K562 (cell line): ENCODE measurements around the gene NKAIN4. TPM values are rescaled to one million over a fixed set of nuclear protein-coding genes. Genes with fewer than 3 reads are reported as not detected.

Experiments used
- CCNT2 ChIP-seq: IDR thresholded peaks from 2 replicates; pipeline ENCODE4 v1.6.1; 2011; ENCODE audit warnings: borderline replicate concordance, low read depth, mild to moderate bottlenecking, moderate library complexity, mixed read lengths, low read length; ENCODE audit not compliant: insufficient read length; ENCODE audit errors: extremely low read depth
- DLX4 ChIP-seq: fragments of 250-450 bp; sonication (Bioruptor Pico); IDR thresholded peaks from 2 replicates; pipeline ENCODE4 v1.6.1; 2021; ENCODE audit warnings: mild to moderate bottlenecking
- ETV6 ChIP-seq, 3 experiments: fragments of 150-350 bp in 1 of 3; sonication (generic) in 1 of 3; formaldehyde crosslinking in 1 of 3; IDR thresholded peaks; 2 replicates each; pipeline versions ENCODE4 v1.6.1 to v1.8.0; 2014 to 2022; ENCODE audit warnings: borderline replicate concordance in 2 of 3, low read depth in 2 of 3, antibody characterized with exemption in 1 of 3, low read length in 1 of 3, mild to moderate bottlenecking in 1 of 3, missing genetic modification reagents in 1 of 3
- FOS ChIP-seq: IDR thresholded peaks from 3 replicates; pipeline ENCODE4 v1.6.1; 2011; ENCODE audit not compliant: insufficient read length; ENCODE audit errors: extremely low read depth
- KDM2B ChIP-seq: fragments of 250-450 bp; sonication (Bioruptor Pico); IDR thresholded peaks from 2 replicates; pipeline ENCODE4 v1.8.0; 2021; ENCODE audit warnings: mild to moderate bottlenecking, moderate library complexity
- KLF6 ChIP-seq: fragments of 250-450 bp; sonication (Bioruptor Pico); IDR thresholded peaks from 2 replicates; pipeline ENCODE4 v1.4.0; 2020; ENCODE audit warnings: mild to moderate bottlenecking, moderate library complexity, borderline replicate concordance
- NELFE ChIP-seq: IDR thresholded peaks from 2 replicates; pipeline ENCODE4 v1.6.1; 2011; ENCODE audit warnings: mild to moderate bottlenecking; ENCODE audit not compliant: insufficient read depth, insufficient read length
- PHB2 ChIP-seq: fragments of 450-650 bp; IDR thresholded peaks from 2 replicates; pipeline ENCODE4 v1.6.1; 2017; ENCODE audit warnings: low read depth
- SMARCB1 ChIP-seq: IDR thresholded peaks from 2 replicates; pipeline ENCODE4 v1.6.1; 2011; ENCODE audit warnings: improper control_type of control experiment, low read depth; ENCODE audit not compliant: insufficient read length
- ZNF24 ChIP-seq: fragments of 450-650 bp; IDR thresholded peaks from 2 replicates; pipeline ENCODE4 v1.6.1; 2016
- ZNF57 ChIP-seq: fragments of 450-650 bp; formaldehyde crosslinking; IDR thresholded peaks from 2 replicates; pipeline ENCODE4 v1.4.0; 2020; ENCODE audit warnings: mild to moderate bottlenecking, moderate library complexity
- ZNF699 ChIP-seq: fragments of 250-450 bp; sonication (Bioruptor Pico); IDR thresholded peaks from 2 replicates; pipeline ENCODE4 v1.8.0; 2021; ENCODE audit warnings: mild to moderate bottlenecking, moderate library complexity; ENCODE audit not compliant: insufficient replicate concordance
- polyA plus RNA-seq, 8 experiments: library from polyadenylated mRNA; depleted of rRNA in 4 of 8; stranded (reverse) in 5 of 8; unstranded in 3 of 8; fragments of >200 nt; fragmentation: Nextera tagmentation in 2 of 8; fragmentation: Illumina TruSeq in 1 of 8; extraction: Ambion mirVana in 2 of 8; extraction: Trizol in 1 of 8; gene quantifications; 2 replicates each; pipeline versions ENCODE4 v1.2.1 to v1.2.3, GENCODE V29; 2011 to 2014; ENCODE audit warnings: inconsistent platforms in 1 of 8, missing spikeins in 1 of 8
- total RNA-seq, 7 experiments: library from RNA; depleted of rRNA in 6 of 7; stranded (reverse); fragments of >200 nt in 6 of 7; fragmentation: Illumina TruSeq in 2 of 7; extraction: Trizol in 2 of 7; gene quantifications; 2 replicates each; pipeline versions ENCODE4 v1.2.1 to v1.2.3, GENCODE V29; 2011 to 2021; ENCODE audit warnings: low replicate concordance in 1 of 7
- TF ChIP-seq, protein P1 (sequence below): fragments of 250-450 bp; sonication (Bioruptor Pico); IDR thresholded peaks from 2 replicates; pipeline ENCODE4 v1.4.0; 2020

The NKAIN4 gene
- total and polyA plus RNA-seq, 9 of the 15 experiments (the other 6 are each of a cell fraction or from before 2014, with no cell fraction given), result not detected

DNA sequence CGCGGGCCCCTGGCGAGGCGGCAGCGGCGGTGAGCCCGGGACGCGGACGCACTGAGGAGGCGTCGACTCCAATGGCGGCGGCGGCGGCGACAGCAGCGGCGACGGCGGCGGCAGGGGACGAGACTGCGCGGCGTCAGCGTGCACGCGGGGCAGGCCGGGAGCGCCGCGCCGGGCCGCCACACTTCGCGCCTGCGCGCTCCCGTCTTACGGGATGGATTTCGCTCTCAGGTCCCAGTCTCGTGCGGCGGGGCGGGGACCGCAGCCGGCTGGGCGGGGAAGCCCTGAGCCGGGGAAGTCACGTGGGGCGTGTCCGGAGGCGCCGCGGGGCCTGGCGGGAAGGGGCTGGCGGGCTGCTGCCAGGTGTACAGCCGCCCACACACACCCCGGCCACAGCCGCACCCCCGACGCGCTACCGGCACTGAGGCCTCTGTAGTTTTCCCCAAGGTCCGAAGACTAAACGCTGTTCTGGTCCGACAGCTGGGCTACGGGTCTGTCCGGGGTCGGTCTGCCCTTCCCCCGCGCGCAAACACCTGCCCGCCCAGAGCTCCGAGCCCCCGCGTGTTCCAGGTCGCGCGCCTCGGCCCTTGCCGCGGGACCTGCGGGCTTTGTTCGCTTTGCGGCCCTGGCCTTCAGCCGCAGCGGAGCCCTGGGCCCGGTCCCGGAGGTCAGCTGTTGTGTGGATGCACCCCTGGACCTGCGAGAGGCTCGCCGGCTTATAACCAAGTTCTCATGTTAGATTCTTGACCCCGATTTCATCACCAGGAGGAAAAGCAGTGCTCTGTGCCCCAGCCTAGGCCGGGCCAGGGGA is 38.0 kb downstream of the NKAIN4 start, which contains the start of gene YTHDF1 (continued):
- TF ChIP-seq, protein P1, sequence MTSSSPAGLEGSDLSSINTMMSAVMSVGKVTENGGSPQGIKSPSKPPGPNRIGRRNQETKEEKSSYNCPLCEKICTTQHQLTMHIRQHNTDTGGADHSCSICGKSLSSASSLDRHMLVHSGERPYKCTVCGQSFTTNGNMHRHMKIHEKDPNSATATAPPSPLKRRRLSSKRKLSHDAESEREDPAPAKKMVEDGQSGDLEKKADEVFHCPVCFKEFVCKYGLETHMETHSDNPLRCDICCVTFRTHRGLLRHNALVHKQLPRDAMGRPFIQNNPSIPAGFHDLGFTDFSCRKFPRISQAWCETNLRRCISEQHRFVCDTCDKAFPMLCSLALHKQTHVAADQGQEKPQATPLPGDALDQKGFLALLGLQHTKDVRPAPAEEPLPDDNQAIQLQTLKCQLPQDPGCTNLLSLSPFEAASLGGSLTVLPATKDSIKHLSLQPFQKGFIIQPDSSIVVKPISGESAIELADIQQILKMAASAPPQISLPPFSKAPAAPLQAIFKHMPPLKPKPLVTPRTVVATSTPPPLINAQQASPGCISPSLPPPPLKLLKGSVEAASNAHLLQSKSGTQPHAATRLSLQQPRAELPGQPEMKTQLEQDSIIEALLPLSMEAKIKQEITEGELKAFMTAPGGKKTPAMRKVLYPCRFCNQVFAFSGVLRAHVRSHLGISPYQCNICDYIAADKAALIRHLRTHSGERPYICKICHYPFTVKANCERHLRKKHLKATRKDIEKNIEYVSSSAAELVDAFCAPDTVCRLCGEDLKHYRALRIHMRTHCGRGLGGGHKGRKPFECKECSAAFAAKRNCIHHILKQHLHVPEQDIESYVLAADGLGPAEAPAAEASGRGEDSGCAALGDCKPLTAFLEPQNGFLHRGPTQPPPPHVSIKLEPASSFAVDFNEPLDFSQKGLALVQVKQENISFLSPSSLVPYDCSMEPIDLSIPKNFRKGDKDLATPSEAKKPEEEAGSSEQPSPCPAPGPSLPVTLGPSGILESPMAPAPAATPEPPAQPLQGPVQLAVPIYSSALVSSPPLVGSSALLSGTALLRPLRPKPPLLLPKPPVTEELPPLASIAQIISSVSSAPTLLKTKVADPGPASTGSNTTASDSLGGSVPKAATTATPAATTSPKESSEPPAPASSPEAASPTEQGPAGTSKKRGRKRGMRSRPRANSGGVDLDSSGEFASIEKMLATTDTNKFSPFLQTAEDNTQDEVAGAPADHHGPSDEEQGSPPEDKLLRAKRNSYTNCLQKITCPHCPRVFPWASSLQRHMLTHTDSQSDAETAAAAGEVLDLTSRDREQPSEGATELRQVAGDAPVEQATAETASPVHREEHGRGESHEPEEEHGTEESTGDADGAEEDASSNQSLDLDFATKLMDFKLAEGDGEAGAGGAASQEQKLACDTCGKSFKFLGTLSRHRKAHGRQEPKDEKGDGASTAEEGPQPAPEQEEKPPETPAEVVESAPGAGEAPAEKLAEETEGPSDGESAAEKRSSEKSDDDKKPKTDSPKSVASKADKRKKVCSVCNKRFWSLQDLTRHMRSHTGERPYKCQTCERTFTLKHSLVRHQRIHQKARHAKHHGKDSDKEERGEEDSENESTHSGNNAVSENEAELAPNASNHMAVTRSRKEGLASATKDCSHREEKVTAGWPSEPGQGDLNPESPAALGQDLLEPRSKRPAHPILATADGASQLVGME, result peak; percentile 90; the same call in 1 of the 2 replicates
- TF ChIP-seq KLF6 (CRISPR knock-in tag) (0 out of 2 replicates have a peak, but pooled peaks have one; percentile 74), DLX4 (CRISPR knock-in tag) (no peak), ETV6 (IDR thresholded peaks at IDR 0.05; ENCODE audit: borderline replicate concordance in 1 of 2, low read depth in 2 of 2, low read length in 1 of 2) (no peak), ETV6 (CRISPR knock-in tag; IDR thresholded peaks at IDR 0.05; ENCODE audit: borderline replicate concordance) (no peak; the same call in 1 of the 2 replicates), CCNT2 (peak; percentile 88), FOS (no peak), ZNF57 (CRISPR knock-in tag) (no peak), PHB2 (no peak), ZNF699 (CRISPR knock-in tag) (no peak), KDM2B (CRISPR knock-in tag) (peak; percentile 71; the same call in 1 of the 2 replicates), ZNF24 (no peak), SMARCB1 (no peak), NELFE (no peak)
